Effector memory CD4-positive, alpha-beta T cell (primary cell): ENCODE results near the gene PDGFD.

Source experiments
- DNase-seq, 3 donors: peaks; one replicate each; pipeline ENCODE4 v3.0.0-alpha.2; 2020
- H3K27ac ChIP-seq: 2 replicates; pipeline ENCODE4 v1.7.0; 2013; ENCODE audit warnings: mild to moderate bottlenecking, low read length, moderate library complexity; ENCODE audit not compliant: insufficient read depth, poor library complexity, severe bottlenecking
- H3K27me3 ChIP-seq: replicated peaks from 2 replicates; pipeline ENCODE4 v1.7.0; 2013; ENCODE audit warnings: mild to moderate bottlenecking, low read length; ENCODE audit not compliant: insufficient read depth, control insufficient read depth, poor library complexity, severe bottlenecking
- H3K36me3 ChIP-seq: 2 replicates; pipeline ENCODE4 v1.7.0; 2013; ENCODE audit warnings: mild to moderate bottlenecking, low read length, moderate library complexity; ENCODE audit not compliant: control insufficient read depth, insufficient read depth
- H3K4me1 ChIP-seq: 2 replicates; pipeline ENCODE4 v1.7.0; 2013; ENCODE audit warnings: low read length, mild to moderate bottlenecking; ENCODE audit not compliant: control insufficient read depth, insufficient read depth, poor library complexity, severe bottlenecking
- H3K4me3 ChIP-seq: 2 replicates; pipeline ENCODE4 v1.7.0; 2013; ENCODE audit warnings: low read length, low read depth, mild to moderate bottlenecking; ENCODE audit not compliant: insufficient read depth, poor library complexity, severe bottlenecking
- H3K9me3 ChIP-seq: 2 replicates; pipeline ENCODE4 v1.7.0; 2013; ENCODE audit warnings: mild to moderate bottlenecking, low read length, moderate library complexity; ENCODE audit not compliant: control insufficient read depth

Gene PDGFD

GRCh38 chr11:103883856-103884255 lies 280.1 kb downstream of the PDGFD start:
- DNase-seq = no peak
- no peaks in the 10 kb centered on the region for H3K4me1 ChIP-seq
- H3K4me3 ChIP-seq = no peak overlapping the region
- no peaks in the 10 kb centered on the region for H3K9me3 ChIP-seq
- no peaks in the 10 kb centered on the region for H3K27me3 ChIP-seq
- no peak overlapping the region for H3K27ac ChIP-seq
- no peaks in the 10 kb centered on the region for H3K36me3 ChIP-seq

- Histone ChIP-seq H3K9me3 (no peaks in the 10 kb centered on the region), H3K36me3 (no peaks in the 10 kb centered on the region), H3K27me3 (no peaks in the 10 kb centered on the region), H3K4me3 (no peak overlapping the region), H3K4me1 (no peaks in the 10 kb centered on the region), H3K27ac (no peak overlapping the region)
- no peak for DNase-seq
These were observed 280.7 kb downstream of the PDGFD start for GRCh38 chr11:103883291-103883690.

- no peaks in the 10 kb centered on the region for H3K27me3 ChIP-seq
- H3K9me3 ChIP-seq = no peaks in the 10 kb centered on the region
- no peak overlapping the region for H3K4me3 ChIP-seq
- DNase-seq = no peak
- H3K4me1 ChIP-seq = no peaks in the 10 kb centered on the region
- no peaks in the 10 kb centered on the region for H3K36me3 ChIP-seq
- no peak overlapping the region for H3K27ac ChIP-seq
These were observed 282.4 kb downstream of the PDGFD start for GRCh38 chr11:103881584-103881983.

- no peaks in the 10 kb centered on the region for H3K27me3 ChIP-seq
- DNase-seq = no peak
- H3K9me3 ChIP-seq = no peaks in the 10 kb centered on the region
- no peaks in the 10 kb centered on the region for H3K36me3 ChIP-seq
- no peaks in the 10 kb centered on the region for H3K4me1 ChIP-seq
- no peak overlapping the region for H3K27ac ChIP-seq
- no peak overlapping the region for H3K4me3 ChIP-seq
These were observed 283.0 kb downstream of the PDGFD start for GRCh38 chr11:103880968-103881367.

- no peaks in the 10 kb centered on the region for H3K27me3 ChIP-seq
These were observed 285.3 kb downstream of the PDGFD start for GRCh38 chr11:103878646-103879045.

GRCh38 chr11:103877221-103877620 lies 286.7 kb downstream of the PDGFD start:
- Histone ChIP-seq H3K4me3 (no peak overlapping the region), H3K4me1 (no peaks in the 10 kb centered on the region), H3K27ac (no peak overlapping the region), H3K36me3 (no peaks in the 10 kb centered on the region), H3K27me3 (no peaks in the 10 kb centered on the region), H3K9me3 (no peaks in the 10 kb centered on the region)
- DNase-seq = no peak

More at GRCh38 chr11:103878646-103879045, 285.3 kb downstream of the PDGFD start:
- Histone ChIP-seq H3K4me1 (no peaks in the 10 kb centered on the region), H3K36me3 (no peaks in the 10 kb centered on the region), H3K9me3 (no peaks in the 10 kb centered on the region), H3K27ac (no peak overlapping the region), H3K4me3 (no peak overlapping the region)
- no peak for DNase-seq

GRCh38 chr11:103875855-103876510 lies 288.0 kb downstream of the PDGFD start:
- DNase-seq = no peak
- no peak overlapping the region for H3K4me3 ChIP-seq
- no peaks in the 10 kb centered on the region for H3K9me3 ChIP-seq
- no peaks in the 10 kb centered on the region for H3K27me3 ChIP-seq
- H3K4me1 ChIP-seq = no peaks in the 10 kb centered on the region
- H3K27ac ChIP-seq = no peak overlapping the region
- H3K36me3 ChIP-seq = no peaks in the 10 kb centered on the region

- no peaks in the 10 kb centered on the region for H3K9me3 ChIP-seq
- H3K27ac ChIP-seq = no peak overlapping the region
- no peaks in the 10 kb centered on the region for H3K4me1 ChIP-seq
- H3K4me3 ChIP-seq = no peak overlapping the region
- DNase-seq = no peak
- no peaks in the 10 kb centered on the region for H3K27me3 ChIP-seq
- H3K36me3 ChIP-seq = no peaks in the 10 kb centered on the region
These were observed 291.2 kb downstream of the PDGFD start for GRCh38 chr11:103872748-103873147.

- no peaks in the 10 kb centered on the region for H3K9me3 ChIP-seq
- H3K4me1 ChIP-seq = no peaks in the 10 kb centered on the region
- no peaks in the 10 kb centered on the region for H3K36me3 ChIP-seq
- H3K27ac ChIP-seq = no peak overlapping the region
- H3K27me3 ChIP-seq = no peaks in the 10 kb centered on the region
- DNase-seq = no peak
- no peak overlapping the region for H3K4me3 ChIP-seq
These were observed 291.9 kb downstream of the PDGFD start for GRCh38 chr11:103871923-103872551.

- DNase-seq = no peak
- Histone ChIP-seq H3K36me3 (no peaks in the 10 kb centered on the region), H3K27ac (no peak overlapping the region), H3K9me3 (no peaks in the 10 kb centered on the region), H3K27me3 (no peaks in the 10 kb centered on the region), H3K4me1 (no peaks in the 10 kb centered on the region), H3K4me3 (no peak overlapping the region)
These were observed 293.1 kb downstream of the PDGFD start for GRCh38 chr11:103870821-103871309.
